OCI-LY7 (cell line): ENCODE data around the gene ADGRD1. TPM values are rescaled to one million over a fixed set of nuclear protein-coding genes. Genes with fewer than 3 reads are reported as not detected.

Experiments
- BruUV-seq: library from RNA; stranded (reverse); fragments of 400-500 nt; replicated peaks from 2 replicates; lab custom pipeline; 2021; lab: Mats Ljungman, UMichigan
- CTCF ChIA-PET: fragments of 300-600 bp; sonication (Branson Sonifier 250); formaldehyde crosslinking; loops from one replicate; lab custom pipeline; 2022; ENCODE audit warnings: antibody characterized with exemption; ENCODE audit not compliant: unreplicated experiment; lab: Charles Lee
- POLR2A ChIA-PET: fragments of 300-600 bp; sonication (Branson Sonifier 250); formaldehyde crosslinking; loops from one replicate; lab custom pipeline; 2022; ENCODE audit warnings: antibody characterized with exemption; lab: Charles Lee
- DNase-seq: peaks from one replicate; pipeline ENCODE4 v3.0.0-alpha.2; 2015; ENCODE audit warnings: low spot score
- H2AFZ ChIP-seq: fragments of 200-600 bp; sonication (generic), shearing (Covaris generic); 2 replicates; pipeline ENCODE4 v1.6.1; 2014; ENCODE audit warnings: mild to moderate bottlenecking, antibody characterized with exemption, low read length, moderate library complexity
- H3K27ac ChIP-seq: fragments of 200-600 bp; sonication (generic); 2 replicates; pipeline ENCODE4 v1.5.1; 2014; ENCODE audit warnings: mixed run types, low read depth, mild to moderate bottlenecking, moderate library complexity, low read length, inconsistent platforms; ENCODE audit not compliant: poor library complexity, severe bottlenecking
- H3K36me3 ChIP-seq: fragments of 200-600 bp; sonication (generic); 2 replicates; pipeline ENCODE4 v1.6.1; 2014; ENCODE audit warnings: mild to moderate bottlenecking, antibody characterized with exemption, low read length, moderate library complexity, mixed read lengths; ENCODE audit not compliant: insufficient read depth
- H3K4me1 ChIP-seq: fragments of 200-600 bp; sonication (generic); 2 replicates; pipeline ENCODE4 v1.5.1; 2014; ENCODE audit warnings: mild to moderate bottlenecking, low read length; ENCODE audit not compliant: insufficient read depth, poor library complexity, severe bottlenecking
- H3K4me2 ChIP-seq: fragments of 200-600 bp; sonication (generic); 2 replicates; pipeline ENCODE4 v1.6.1; 2014; ENCODE audit warnings: mild to moderate bottlenecking, low read length
- H3K4me3 ChIP-seq: fragments of 200-600 bp; sonication (generic); 2 replicates; pipeline ENCODE4 v1.5.1; 2014; ENCODE audit warnings: mild to moderate bottlenecking, low read depth, low read length; ENCODE audit not compliant: poor library complexity, severe bottlenecking
- H3K79me2 ChIP-seq: fragments of 200-600 bp; sonication (generic); 2 replicates; pipeline ENCODE4 v1.6.1; 2016; ENCODE audit warnings: low read depth, mild to moderate bottlenecking, low read length, moderate library complexity, mixed read lengths; ENCODE audit not compliant: insufficient read depth
- H3K9me2 ChIP-seq: fragments of 200-600 bp; sonication (generic); 2 replicates; pipeline ENCODE4 v1.6.1; 2016; ENCODE audit warnings: mild to moderate bottlenecking, low read length, mixed read lengths; ENCODE audit not compliant: insufficient read depth
- H3K9me3 ChIP-seq: fragments of 200-600 bp; sonication (generic); 2 replicates; pipeline ENCODE4 v1.6.1; 2014; ENCODE audit warnings: mild to moderate bottlenecking, mixed run types, low read length, mixed read lengths
- H4K20me1 ChIP-seq: fragments of 200-600 bp; sonication (generic); 2 replicates; pipeline ENCODE4 v1.6.1; 2014; ENCODE audit warnings: mild to moderate bottlenecking, antibody characterized with exemption, low read length, moderate library complexity, mixed read lengths; ENCODE audit not compliant: insufficient read depth
- EZH2phosphoT487 ChIP-seq: fragments of 200-600 bp; sonication (generic); IDR thresholded peaks from 2 replicates; pipeline ENCODE4 v1.6.1; 2018; ENCODE audit warnings: low read depth, borderline replicate concordance, mild to moderate bottlenecking, mixed run types, antibody characterized with exemption, low read length, moderate library complexity, mixed read lengths
- intact Hi-C: fragments of 100-400 bp; cut with micrococcal nuclease; formaldehyde crosslinking; loops from one replicate; pipeline ENCODE4 v1.10.0; 2022; ENCODE audit not compliant: unreplicated experiment
- total RNA-seq, 2 experiments: library from RNA; depleted of rRNA in 1 of 2; stranded (reverse); fragments of >200 nt in 1 of 2; shearing (Covaris generic) in 1 of 2; gene quantifications; 2 replicates each; pipeline ENCODE4 v1.2.3, GENCODE V29; 2014 to 2022
- TF ChIP-seq, protein P1 (sequence below): fragments of 200-600 bp; sonication (generic); conservative IDR thresholded peaks from 2 replicates; pipeline ENCODE4 v1.5.1; 2014; ENCODE audit warnings: mild to moderate bottlenecking, antibody characterized with exemption, low read length, moderate library complexity, mixed read lengths

The ADGRD1 gene
- total RNA-seq, 2 experiments from 2014 or later, result 1.0 to 1.7 TPM

DNA sequence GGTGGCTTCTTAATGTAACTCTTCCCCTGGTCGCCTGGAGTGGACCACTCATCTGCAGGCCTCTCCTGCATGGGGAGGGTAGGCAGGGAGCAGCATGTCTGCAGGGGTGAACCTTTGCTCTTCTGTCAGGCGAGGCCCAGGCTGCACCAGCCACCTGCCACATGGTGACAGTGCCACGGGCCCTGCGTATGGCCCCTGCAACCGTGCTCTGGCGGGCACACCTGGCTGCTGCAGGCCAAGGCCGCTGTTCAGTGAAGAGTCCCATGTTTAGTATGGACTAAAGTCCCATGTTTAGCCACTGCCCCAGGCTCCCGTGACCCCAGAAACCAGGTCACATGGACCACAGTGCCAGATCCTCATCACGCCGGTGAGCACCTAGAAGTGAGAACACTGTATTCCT is 187.0 kb downstream of the ADGRD1 start:
- ChIA-PET POLR2A (no interaction called here), CTCF (no interaction called here)
- H3K4me3 ChIP-seq, result no peak overlapping the region
- BruUV-seq, result no TSS peak
- no peaks in the 10 kb centered on the region for H3K36me3 ChIP-seq
- TF ChIP-seq, protein P1, sequence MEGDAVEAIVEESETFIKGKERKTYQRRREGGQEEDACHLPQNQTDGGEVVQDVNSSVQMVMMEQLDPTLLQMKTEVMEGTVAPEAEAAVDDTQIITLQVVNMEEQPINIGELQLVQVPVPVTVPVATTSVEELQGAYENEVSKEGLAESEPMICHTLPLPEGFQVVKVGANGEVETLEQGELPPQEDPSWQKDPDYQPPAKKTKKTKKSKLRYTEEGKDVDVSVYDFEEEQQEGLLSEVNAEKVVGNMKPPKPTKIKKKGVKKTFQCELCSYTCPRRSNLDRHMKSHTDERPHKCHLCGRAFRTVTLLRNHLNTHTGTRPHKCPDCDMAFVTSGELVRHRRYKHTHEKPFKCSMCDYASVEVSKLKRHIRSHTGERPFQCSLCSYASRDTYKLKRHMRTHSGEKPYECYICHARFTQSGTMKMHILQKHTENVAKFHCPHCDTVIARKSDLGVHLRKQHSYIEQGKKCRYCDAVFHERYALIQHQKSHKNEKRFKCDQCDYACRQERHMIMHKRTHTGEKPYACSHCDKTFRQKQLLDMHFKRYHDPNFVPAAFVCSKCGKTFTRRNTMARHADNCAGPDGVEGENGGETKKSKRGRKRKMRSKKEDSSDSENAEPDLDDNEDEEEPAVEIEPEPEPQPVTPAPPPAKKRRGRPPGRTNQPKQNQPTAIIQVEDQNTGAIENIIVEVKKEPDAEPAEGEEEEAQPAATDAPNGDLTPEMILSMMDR, result no peak
- no peak for TF ChIP-seq EZH2phosphoT487
- no peaks in the 10 kb centered on the region for H4K20me1 ChIP-seq
- no peaks in the 10 kb centered on the region for H3K9me2 ChIP-seq
- no peak for DNase-seq
- no peaks in the 10 kb centered on the region for H3K4me1 ChIP-seq
- no peaks in the 10 kb centered on the region for H3K9me3 ChIP-seq
- H3K4me2 ChIP-seq, result no peak overlapping the region
- no peak overlapping the region for H3K27ac ChIP-seq
- intact Hi-C loops, result no loop called here
- no peak overlapping the region for H2AFZ ChIP-seq
- no peaks in the 10 kb centered on the region for H3K79me2 ChIP-seq

GRCh38 chr12:131141514-131141913 is 187.8 kb downstream of the ADGRD1 start:
- DNase-seq, result no peak
- Histone ChIP-seq H3K4me1 (no peaks in the 10 kb centered on the region), H3K79me2 (no peaks in the 10 kb centered on the region), H3K27ac (no peak overlapping the region), H3K9me2 (no peaks in the 10 kb centered on the region), H3K4me2 (no peak overlapping the region), H2AFZ (no peak overlapping the region), H4K20me1 (no peaks in the 10 kb centered on the region), H3K9me3 (no peaks in the 10 kb centered on the region), H3K4me3 (no peak overlapping the region), H3K36me3 (no peaks in the 10 kb centered on the region)
- no TSS peak for BruUV-seq
- intact Hi-C loops, result no loop called here
- TF ChIP-seq, protein P1, result no peak
- TF ChIP-seq EZH2phosphoT487, result no peak
- POLR2A ChIA-PET, result no interaction called here
- CTCF ChIA-PET, result no interaction called here

DNA sequence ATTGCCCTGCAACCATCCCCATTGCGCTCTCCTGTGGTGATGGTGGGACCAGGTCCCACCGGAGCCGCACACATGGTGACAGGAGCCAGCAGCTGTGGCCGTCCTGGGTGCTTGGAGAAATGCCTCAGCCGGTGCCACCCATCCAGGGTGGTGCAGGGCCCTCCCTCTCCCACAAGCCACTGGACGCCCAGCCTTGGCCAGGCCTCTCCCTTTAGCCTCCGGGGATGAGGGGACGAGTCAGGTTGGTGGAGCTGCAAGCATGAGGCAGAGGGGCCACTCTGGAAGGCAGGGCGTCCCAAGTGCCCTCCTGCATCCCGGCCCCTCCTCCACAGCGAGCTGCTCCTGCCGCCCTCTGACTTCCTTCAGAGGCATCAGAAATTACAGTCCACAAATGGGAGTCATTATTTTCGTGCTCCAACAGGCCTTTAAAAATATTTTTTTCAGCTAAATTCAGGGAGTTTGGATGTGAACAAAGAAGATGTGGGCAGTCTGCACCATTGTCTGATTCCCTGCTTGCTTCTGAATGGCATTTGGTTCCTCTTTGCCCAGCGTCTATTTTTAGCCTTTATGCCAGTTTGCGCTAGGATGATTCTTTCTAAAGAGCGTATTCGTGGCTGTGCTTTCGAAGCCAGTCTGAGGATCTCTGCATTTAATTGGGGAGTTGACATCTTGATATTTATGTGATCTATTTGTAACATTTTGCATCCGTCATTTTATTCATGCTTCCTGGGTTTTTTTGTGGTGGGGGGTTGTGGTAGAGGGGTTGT is 189.4 kb downstream of the ADGRD1 start:
- no TSS peak for BruUV-seq
- CTCF ChIA-PET, result no interaction called here
- H3K4me2 ChIP-seq, result no peak overlapping the region

More for the DNA sequence above, 189.4 kb downstream of the ADGRD1 start:
- H3K4me1 ChIP-seq, result no peaks in the 10 kb centered on the region
- intact Hi-C loops, result no loop called here
- H3K9me3 ChIP-seq, result no peaks in the 10 kb centered on the region
- H3K4me3 ChIP-seq, result no peak overlapping the region
- H2AFZ ChIP-seq, result no peak overlapping the region
- no peaks in the 10 kb centered on the region for H4K20me1 ChIP-seq
- H3K27ac ChIP-seq, result no peak overlapping the region
- H3K36me3 ChIP-seq, result no peaks in the 10 kb centered on the region
- no peaks in the 10 kb centered on the region for H3K9me2 ChIP-seq
- no peak for DNase-seq
- POLR2A ChIA-PET, result no interaction called here
- no peaks in the 10 kb centered on the region for H3K79me2 ChIP-seq
- no peak for TF ChIP-seq EZH2phosphoT487
- TF ChIP-seq, protein P1, result no peak
